GM21723 (cell line): ENCODE data around the gene UBAP1.
"Not testable (repeated sequence)": the region's sequence is repeated elsewhere in the genome, so short reads cannot be mapped to it uniquely, and the experiment has no call there.

ENCODE experiments used
- ATAC-seq: cut with Tn5 transposase; IDR thresholded peaks from one replicate; pipeline ENCODE4 v1.9.1; 2021; ENCODE audit warnings: mild to moderate bottlenecking, moderate library complexity; ENCODE audit not compliant: unreplicated experiment

Gene UBAP1

DNA sequence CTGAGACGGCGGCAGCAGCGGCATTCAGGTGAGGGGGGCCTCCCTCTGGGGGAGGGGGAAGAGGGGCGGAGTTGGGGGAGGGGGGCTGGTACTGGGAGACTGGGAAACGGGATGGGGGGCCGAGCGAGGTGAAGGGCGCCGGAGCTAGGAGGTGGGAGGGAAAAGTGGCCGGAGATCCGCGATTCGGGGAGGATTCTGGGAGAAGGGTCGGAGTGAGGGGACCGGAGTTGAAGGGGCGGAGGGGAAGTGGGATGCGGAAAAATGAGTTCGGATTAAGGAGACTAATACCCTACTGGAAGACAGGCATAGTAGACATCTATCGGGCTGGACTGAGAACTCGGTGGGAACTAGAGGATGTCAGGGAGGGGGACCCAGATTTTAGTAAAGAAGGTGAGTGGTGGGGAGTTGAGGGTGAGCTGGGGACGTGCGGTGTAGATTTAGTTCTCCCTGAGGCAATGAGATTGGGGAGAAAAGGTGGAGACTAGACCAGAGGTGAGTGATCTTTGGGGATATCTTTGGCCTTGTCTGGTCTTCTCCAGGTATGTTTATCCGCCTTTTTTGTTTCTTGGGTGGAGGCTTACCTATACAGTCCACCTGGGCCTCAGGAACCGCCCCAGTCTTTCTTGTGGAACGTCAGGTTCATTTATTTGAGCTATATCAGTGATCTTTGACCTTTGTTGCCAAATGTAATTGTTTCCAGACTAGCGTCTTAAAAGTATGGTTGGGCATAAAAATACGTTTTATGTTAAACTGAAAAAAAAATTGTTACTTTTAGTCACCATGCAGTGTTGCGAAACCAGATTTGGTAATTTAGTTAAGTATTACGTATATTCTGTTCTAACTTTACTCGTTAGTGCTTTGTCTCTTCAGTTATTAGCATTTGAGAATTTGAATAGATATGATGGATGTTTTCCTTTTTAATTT lies 632 bp downstream of the UBAP1 start:
- ATAC-seq: no peak

DNA sequence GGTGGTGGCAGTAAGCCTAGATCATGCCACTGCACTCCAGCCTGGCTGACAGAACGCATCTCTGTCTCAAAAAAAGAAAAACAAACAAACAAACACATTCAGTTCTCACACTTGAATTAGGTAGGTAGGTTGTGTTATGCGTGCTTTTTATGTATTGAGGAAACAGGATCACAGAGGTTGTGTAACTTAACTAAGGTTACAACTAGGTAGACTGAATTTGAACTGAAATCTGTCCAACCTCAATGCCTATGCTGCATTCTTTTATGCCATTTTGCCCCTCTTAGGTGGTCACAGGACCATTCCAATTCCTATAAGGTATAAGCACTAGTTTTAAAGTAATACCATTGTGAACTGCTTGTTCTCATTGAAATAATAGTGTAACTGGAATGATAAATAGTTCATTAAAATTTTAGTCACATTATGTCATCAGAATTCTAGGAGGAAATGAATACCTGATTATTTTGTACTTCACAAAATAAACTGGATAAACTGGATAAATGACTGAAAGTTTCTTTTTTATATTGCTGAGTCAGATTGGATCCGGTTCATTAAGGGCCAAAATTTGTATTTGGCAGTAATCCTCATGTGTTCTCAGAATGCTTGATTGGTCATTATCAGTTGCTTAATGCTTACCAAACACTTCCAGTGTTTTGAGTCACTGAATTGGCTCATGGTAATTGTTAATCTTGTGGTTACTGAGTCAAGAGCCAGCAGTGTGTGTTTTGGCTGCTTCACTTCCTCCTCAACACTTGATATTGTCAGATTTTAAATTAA lies 7.1 kb downstream of the UBAP1 start:
- peak; percentile 57 for ATAC-seq

GRCh38 chr9:34187891-34188240 lies 9.0 kb downstream of the UBAP1 start:
- ATAC-seq: no peak

DNA sequence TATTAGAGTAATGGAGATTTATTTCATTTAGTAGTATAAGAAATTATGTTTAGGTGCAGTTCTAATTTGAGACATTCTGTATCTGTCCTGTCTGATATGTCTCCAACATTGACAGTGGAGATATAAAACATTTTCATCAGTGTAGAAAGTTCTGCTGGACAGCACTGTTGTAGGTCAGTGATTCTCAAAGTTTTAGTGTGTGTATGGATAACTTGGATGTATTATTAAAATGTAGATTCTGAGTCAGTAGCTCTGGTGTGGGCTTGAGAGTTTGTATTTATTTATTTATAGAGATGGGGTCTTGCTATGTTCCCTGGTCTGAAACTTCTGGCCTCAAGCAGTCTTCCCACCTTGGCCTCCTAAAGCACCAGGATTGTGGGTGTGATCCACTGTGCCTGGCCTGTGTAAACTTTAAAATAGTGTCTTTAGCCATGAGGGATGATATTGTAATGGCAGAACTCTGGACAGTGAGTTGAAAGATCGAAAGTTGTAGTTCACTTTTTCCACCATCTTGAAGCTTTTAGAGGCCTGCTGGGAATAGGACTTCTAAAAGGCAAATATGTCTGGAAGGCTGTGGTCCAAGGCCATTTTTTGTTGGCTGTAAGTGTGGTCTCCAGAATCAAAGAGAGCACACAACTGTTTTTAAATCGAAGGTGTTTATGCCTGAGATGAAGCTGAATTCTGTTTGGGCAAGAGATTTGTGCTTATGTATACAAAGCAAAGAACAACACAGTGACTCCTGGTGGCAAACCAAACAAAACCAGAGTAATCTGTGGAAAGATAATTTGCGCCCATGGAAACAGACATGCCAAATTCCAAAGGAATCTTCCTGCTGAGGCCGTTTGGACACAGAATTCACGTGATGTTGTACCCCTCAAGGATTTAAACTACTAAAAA lies 12.4 kb downstream of the UBAP1 start:
- no peak for ATAC-seq

- ATAC-seq: no peak
Observed at GRCh38 chr9:34195143-34195542, 16.3 kb downstream of the UBAP1 start.

GRCh38 chr9:34197286-34197685 lies 18.4 kb downstream of the UBAP1 start:
- ATAC-seq: not testable (repeated sequence)

DNA sequence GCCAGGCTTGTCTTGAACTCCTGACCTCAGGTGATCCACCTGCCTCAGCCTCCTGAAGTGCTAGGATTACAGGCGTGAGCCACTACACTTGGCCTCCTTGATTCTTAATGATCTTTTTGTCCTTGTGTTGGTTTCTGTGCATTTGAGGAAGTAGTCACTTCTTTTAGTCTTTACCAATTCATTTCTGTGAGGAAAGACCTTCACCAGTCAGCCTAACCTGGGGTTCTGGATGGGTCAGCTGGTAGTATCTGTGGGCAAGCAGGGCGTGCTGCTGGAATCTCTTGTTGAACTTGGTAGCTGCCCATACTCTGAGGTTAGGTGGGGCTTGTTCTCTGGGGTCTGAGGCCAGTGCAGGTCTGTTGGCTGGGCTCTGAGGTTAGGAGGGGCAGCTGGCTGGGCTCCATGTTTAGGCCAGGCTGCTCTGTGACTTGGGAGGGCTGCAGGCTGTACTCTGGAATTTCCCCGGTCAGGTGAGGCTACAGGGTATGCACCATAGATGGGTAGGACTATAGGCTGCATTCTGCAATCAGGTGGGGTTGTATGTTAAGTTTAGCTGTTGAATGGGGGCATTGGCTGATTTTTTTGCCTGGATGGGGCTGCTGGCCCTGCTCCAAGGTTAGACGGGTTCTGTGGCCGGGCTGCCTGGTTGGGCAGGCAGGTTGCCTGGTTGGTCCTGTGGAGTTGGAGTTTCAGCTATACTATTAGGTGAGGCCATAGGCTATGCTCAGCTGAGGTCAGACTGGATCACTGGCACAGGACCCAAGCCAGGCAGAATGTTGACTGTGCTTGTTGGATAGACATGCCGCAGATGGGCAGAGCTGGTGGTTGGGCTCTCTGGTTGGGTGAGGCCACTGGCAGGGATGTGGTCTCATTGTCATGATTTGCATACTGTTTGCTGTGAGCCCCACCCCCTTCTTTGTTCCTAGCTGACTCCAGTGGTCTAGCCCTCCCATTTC lies 19.2 kb downstream of the UBAP1 start:
- ATAC-seq: no peak

- no peak for ATAC-seq
Observed at GRCh38 chr9:34200092-34200491, 21.2 kb downstream of the UBAP1 start.

- ATAC-seq: no peak
Observed at GRCh38 chr9:34203275-34203991, 24.6 kb downstream of the UBAP1 start.

- no peak for ATAC-seq
Observed at GRCh38 chr9:34203992-34204635, 25.3 kb downstream of the UBAP1 start.

DNA sequence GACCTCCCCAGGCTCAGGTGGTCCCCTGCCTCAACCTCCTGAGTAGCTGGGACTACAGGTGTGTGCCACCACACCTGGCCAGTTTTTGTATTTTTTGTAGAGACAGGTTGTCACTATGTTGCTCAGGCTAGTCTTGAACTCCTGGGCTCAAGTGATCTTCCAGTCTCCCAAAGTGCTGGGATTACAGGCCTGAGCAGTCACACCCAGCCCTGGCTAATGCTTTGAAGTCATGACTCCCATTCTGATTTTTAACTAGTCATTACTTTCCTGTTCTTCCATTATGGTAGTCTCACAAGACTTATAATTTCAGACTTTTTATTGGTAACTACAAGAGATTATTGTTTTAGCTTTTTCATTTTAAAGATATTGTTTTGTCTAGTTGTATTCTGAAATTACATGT lies 26.3 kb downstream of the UBAP1 start:
- ATAC-seq: no peak

GRCh38 chr9:34206561-34206960 lies 27.7 kb downstream of the UBAP1 start:
- ATAC-seq: no peak

- no peak for ATAC-seq
Observed at GRCh38 chr9:34211395-34211794, 32.6 kb downstream of the UBAP1 start.

DNA sequence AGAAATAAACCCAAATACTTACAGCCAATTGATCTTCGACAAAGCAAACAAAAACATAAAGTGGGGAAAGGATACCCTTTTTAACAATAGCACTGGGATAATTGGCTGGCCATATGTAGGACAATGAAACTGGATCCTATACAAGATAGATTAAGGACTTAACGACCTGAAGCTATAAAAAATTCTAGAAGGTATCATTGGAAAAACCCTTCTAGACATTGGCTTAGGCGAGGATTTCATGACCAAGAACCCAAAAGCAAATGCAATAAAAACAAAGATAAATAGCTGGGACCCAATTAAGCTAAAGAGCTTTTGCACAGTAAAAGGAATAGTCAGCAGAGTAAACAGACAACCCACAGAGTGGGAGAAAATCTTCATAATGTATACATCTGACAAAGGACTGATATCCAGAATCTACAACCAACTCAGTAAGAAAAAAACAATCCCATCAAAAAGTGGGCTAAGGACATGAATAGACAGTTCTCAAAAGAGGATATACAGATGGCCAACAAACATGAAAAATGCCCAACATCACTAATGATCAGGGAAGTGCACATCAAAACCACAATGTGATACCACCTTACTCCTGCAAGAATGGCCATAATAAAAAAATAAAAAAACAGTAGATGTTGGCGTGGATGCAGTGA lies 35.6 kb downstream of the UBAP1 start:
- not testable (repeated sequence) for ATAC-seq

GRCh38 chr9:34216325-34216724 lies 37.5 kb downstream of the UBAP1 start:
- no peak for ATAC-seq

DNA sequence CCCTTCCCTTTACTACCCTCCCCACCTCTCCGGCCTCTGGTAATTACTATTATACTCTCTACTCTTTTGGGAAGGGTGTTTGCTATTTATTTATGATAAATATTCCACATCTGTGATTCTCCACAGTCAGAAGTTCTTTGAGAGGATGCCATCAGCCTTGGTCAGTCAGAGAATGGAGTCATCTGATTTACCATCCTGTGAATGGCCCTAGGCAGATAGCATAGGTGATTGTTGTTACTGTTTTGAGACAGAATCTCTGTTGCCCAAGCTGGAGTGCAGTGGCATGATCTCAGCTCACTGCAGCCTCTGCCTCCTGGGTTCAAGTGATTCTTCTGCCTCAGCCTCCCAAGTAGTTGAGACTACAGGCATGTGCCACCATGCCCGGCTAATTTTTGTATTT lies 38.2 kb downstream of the UBAP1 start:
- ATAC-seq: not testable (repeated sequence)

GRCh38 chr9:34218446-34218845 lies 39.6 kb downstream of the UBAP1 start:
- ATAC-seq: no peak

DNA sequence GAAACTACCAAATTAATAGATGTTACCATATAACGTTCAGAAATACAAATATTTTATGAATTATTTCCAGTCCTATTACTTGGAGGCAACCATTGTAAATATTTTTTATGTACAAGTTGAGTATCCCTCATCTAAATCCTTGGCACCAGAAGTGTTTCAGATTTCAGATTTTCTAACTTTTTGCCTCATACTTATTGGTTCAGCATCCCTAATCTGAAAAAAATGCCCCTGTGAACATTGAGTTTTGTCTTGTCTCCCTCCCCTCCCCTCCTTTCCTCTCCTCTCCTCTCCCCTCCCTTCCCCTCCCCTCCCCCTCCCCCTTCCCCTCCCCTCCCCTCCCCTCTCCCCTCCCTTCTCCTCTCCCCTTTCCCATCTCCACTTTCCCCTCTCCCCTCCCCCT lies 40.6 kb downstream of the UBAP1 start:
- ATAC-seq: no peak
